Endothelial cell (in vitro differentiated cells): Measurements from ENCODE around the gene MYZAP. TPM values are rescaled to one million over a fixed set of nuclear protein-coding genes. Genes with fewer than 3 reads are reported as not detected.
A peak's percentile ranks its signal among the peaks of the same experiment; 100 is the strongest.

ENCODE experiments used
- DNase-seq: peaks from one replicate; pipeline ENCODE4 v3.0.0; 2021; ENCODE audit warnings: low spot score
- H3K27ac Mint-ChIP-seq: one replicate; pipeline ENCODE4 v1.8.0; 2021; ENCODE audit warnings: mixed read lengths, inconsistent platforms; ENCODE audit not compliant: unreplicated experiment
- H3K27me3 Mint-ChIP-seq: one replicate; pipeline ENCODE4 v1.8.0; 2021; ENCODE audit warnings: mild to moderate bottlenecking, moderate library complexity, mixed read lengths, inconsistent platforms; ENCODE audit not compliant: unreplicated experiment
- H3K36me3 Mint-ChIP-seq: one replicate; pipeline ENCODE4 v1.8.0; 2021; ENCODE audit warnings: mild to moderate bottlenecking, low read depth, mixed read lengths, inconsistent platforms; ENCODE audit not compliant: unreplicated experiment
- H3K4me1 Mint-ChIP-seq: one replicate; pipeline ENCODE4 v1.8.0; 2021; ENCODE audit warnings: mild to moderate bottlenecking, mixed read lengths, inconsistent platforms; ENCODE audit not compliant: unreplicated experiment
- H3K4me3 Mint-ChIP-seq: one replicate; pipeline ENCODE4 v1.8.0; 2021; ENCODE audit warnings: mild to moderate bottlenecking, mixed read lengths, inconsistent platforms; ENCODE audit not compliant: unreplicated experiment
- H3K9me3 Mint-ChIP-seq: one replicate; pipeline ENCODE4 v1.8.0; 2021; ENCODE audit warnings: mixed read lengths, inconsistent platforms; ENCODE audit not compliant: unreplicated experiment
- total RNA-seq: library from RNA; stranded (reverse); fragmentation: NEBNext Ultra II Directional; extraction: Animal tissue kit (Norgen Biotek cat#: 25700); gene quantifications from one replicate; pipeline ENCODE4 v1.2.1, GENCODE V29; 2021; ENCODE audit not compliant: unreplicated experiment
- TF ChIP-seq, protein P1 (sequence below): fragments of 200-600 bp; sonication (generic); IDR thresholded peaks from one replicate; pipeline ENCODE4 v1.5.0; 2021; ENCODE audit warnings: antibody characterized with exemption; ENCODE audit not compliant: unreplicated experiment

MYZAP gene
- total RNA-seq, 1 donor from 2014 or later = 55.3 TPM

DNA sequence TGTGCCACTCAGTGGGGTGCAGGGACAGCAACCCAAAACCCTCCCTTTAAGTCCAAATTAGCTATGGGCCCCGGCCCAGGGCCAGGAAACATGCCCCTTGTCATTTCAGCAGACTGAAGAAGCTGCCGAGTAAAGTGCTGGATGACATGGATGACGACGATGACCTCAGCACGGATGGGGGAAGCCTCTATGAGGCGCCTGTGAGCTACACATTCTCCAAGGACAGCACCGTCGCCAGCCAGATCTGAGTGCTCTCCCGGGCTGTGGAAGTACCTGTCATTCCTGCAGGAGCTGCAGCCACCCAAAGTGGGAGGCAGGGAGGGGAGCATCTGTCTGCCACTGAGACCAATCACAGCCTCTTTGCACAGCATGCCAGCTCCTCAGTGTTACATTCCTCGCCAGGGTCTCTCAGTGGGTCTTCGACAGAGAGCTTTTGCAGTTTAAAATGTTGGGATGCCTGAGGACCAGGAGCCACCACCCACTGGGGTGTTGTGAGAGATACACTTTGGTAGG lies 44.4 kb upstream of the MYZAP start:
- Mint-ChIP-seq H3K36me3 (peaks cover 80% of the 10 kb centered on the region), H3K4me1 (peaks cover 34% of the 10 kb centered on the region), H3K9me3 (no peaks in the 10 kb centered on the region), H3K27me3 (peaks cover 15% of the 10 kb centered on the region), H3K27ac (no peak overlapping the region), H3K4me3 (no peak overlapping the region)
- no peak for DNase-seq
- TF ChIP-seq, protein P1, sequence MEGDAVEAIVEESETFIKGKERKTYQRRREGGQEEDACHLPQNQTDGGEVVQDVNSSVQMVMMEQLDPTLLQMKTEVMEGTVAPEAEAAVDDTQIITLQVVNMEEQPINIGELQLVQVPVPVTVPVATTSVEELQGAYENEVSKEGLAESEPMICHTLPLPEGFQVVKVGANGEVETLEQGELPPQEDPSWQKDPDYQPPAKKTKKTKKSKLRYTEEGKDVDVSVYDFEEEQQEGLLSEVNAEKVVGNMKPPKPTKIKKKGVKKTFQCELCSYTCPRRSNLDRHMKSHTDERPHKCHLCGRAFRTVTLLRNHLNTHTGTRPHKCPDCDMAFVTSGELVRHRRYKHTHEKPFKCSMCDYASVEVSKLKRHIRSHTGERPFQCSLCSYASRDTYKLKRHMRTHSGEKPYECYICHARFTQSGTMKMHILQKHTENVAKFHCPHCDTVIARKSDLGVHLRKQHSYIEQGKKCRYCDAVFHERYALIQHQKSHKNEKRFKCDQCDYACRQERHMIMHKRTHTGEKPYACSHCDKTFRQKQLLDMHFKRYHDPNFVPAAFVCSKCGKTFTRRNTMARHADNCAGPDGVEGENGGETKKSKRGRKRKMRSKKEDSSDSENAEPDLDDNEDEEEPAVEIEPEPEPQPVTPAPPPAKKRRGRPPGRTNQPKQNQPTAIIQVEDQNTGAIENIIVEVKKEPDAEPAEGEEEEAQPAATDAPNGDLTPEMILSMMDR = no peak

DNA sequence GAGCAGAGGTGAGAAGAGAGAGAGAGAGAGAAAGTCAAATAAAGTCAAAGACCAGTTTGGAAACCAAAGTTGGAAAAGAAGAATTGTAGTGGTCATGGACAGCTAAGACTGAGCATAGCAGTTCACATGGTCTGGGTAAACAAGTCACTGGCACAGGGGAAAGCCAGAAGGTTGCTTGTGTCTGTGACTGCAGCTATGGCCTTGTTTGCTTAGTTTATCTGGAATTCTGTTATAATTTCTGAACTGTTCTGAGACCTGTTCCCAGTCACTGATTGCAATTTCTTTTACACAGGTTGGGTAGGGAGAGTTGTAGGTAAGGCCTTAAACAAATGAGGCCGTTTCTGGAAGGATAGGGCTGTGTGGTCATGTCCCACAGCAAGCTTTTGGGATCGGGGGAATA lies 43.4 kb upstream of the MYZAP start:
- H3K9me3 Mint-ChIP-seq = no peaks in the 10 kb centered on the region

DNA sequence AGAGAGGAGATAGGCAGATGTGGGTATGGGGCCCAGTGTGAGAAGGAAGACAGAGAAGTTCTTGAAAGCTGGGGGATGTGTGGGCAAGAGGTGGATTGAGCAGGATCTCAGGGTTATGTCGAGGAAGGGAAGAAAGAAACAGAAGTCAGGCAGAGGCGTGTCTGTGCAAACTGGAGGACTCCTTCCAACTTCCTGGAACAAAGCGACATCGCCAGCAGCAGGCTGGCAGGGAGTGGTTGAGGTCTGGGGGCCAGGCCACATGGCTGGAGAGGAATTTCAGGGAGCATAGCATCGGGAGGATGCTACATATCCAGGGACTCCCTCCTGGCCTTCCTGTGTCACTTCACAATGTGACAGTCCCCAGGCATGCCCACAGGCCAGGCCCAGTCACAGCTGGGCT lies 42.9 kb upstream of the MYZAP start:
- peak overlapping the region; percentile 80 for H3K27ac Mint-ChIP-seq
- no peak for DNase-seq
- peaks cover 48% of the 10 kb centered on the region for H3K4me1 Mint-ChIP-seq
- TF ChIP-seq, protein P1 = no peak
- H3K4me3 Mint-ChIP-seq = peak overlapping the region; percentile 22
- H3K9me3 Mint-ChIP-seq = no peaks in the 10 kb centered on the region
- peaks cover 11% of the 10 kb centered on the region for H3K27me3 Mint-ChIP-seq
- H3K36me3 Mint-ChIP-seq = peaks cover 77% of the 10 kb centered on the region

More for the DNA sequence above, 43.4 kb upstream of the MYZAP start:
- DNase-seq = no peak
- peaks cover 43% of the 10 kb centered on the region for H3K4me1 Mint-ChIP-seq
- peak overlapping the region; percentile 80 for H3K27ac Mint-ChIP-seq
- TF ChIP-seq, protein P1 = no peak
- peak overlapping the region; percentile 22 for H3K4me3 Mint-ChIP-seq
- peaks cover 11% of the 10 kb centered on the region for H3K27me3 Mint-ChIP-seq
- H3K36me3 Mint-ChIP-seq = peaks cover 80% of the 10 kb centered on the region

DNA sequence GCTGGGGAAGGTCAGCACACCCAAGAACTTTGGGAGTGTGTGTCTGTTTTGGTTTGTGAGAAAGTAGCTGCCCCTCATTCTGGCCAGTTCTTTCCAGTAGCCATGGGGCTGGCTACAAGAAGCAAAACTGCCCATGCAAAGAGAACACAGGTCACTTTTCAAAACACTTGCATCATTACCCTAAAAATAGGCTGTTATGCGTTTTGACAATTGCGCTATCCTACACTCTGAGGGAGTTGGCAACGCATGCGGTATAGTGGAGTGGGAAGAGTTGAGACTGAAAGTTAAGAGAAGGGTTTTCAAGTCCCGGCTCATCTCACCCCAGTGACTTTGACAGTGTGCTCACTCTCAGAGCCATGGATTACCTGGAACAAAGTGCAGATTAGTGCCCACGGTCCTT lies 41.8 kb upstream of the MYZAP start:
- H3K4me1 Mint-ChIP-seq = peaks cover 58% of the 10 kb centered on the region
- H3K9me3 Mint-ChIP-seq = no peaks in the 10 kb centered on the region
- DNase-seq = no peak
- peaks cover 13% of the 10 kb centered on the region for H3K27me3 Mint-ChIP-seq
- H3K4me3 Mint-ChIP-seq = no peak overlapping the region
- H3K27ac Mint-ChIP-seq = peak overlapping the region; percentile 42
- H3K36me3 Mint-ChIP-seq = peaks cover 72% of the 10 kb centered on the region
- TF ChIP-seq, protein P1 = no peak

DNA sequence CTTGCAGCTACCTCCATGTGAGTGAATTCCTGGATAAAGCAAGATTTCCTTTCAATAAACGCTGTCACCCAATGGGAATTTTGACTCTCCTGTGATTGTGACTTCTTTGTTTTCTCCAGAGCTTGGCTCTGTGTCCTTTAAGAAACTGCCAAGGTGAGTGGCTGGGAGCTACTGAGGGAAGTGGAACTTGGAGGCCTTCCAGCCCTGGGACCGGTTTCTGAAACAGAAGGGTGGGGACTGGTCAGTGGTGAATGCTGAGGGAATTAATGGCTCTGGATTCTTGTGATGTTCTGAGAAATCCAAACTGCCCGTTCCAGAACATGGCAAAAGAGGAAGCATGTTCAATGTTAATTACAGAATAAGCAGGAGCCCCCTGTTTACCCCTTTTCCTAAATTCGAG lies 41.1 kb upstream of the MYZAP start:
- TF ChIP-seq, protein P1 = no peak
- Mint-ChIP-seq H3K4me3 (no peak overlapping the region), H3K4me1 (peaks cover 65% of the 10 kb centered on the region), H3K9me3 (no peaks in the 10 kb centered on the region), H3K36me3 (peaks cover 72% of the 10 kb centered on the region), H3K27ac (peak overlapping the region; percentile 94), H3K27me3 (peaks cover 13% of the 10 kb centered on the region)
- no peak for DNase-seq
